Measurements from ENCODE around the gene RAB3D. TPM values are rescaled to one million over a fixed set of nuclear protein-coding genes. Genes with fewer than 3 reads are reported as not detected.
A peak's percentile ranks its signal among the peaks of the same experiment; 100 is the strongest.
"Not testable (repeated sequence)": the region's sequence is repeated elsewhere in the genome, so short reads cannot be mapped to it uniquely, and the experiment has no call there.

The RAB3D gene
- total and polyA plus RNA-seq, 7 experiments from 2014 or later = 1.4 to 38.2 (median 8.0) TPM

DNA sequence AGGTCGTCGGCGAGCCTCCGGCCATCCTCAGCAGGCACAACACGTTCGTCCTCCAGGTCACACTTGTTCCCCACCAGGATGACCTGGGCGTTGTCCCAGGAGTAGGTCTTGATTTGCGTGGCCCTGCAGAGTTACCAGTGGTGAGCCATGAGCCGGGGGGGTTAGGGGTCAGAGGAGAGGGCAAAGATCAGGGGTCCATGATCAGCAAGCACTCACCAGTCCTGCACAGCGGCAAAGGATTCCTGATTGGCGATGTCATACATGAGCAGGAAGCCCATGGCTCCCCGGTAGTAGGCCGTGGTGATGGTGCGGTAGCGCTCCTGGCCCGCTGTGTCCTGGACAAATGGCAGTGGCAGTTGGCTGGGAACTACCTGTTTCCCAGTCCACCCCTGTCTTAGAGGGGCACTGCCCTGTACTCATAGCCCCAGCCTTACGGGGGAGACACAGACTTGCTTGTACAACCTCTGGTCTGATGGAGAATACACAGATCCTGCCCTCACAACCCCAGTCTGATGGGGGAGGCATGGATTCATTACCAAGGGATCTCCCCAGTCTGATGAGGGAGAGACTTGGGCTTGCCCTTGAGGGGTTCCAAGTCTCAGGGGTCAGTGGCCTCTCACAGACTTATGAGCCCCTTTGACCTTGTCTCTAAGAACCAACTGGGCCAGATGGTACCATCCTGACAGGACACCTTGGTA, 3.9 kb downstream of the RAB3D start:
- Mint-ChIP-seq H3K27me3 (no peaks in the 10 kb centered on the region), H3K36me3 (peaks cover 11 to 45% (median 26%) of the 10 kb centered on the region in 5 donors), H3K4me1 (peaks cover 0 to 31% (median 25%) of the 10 kb centered on the region in 7 donors), H3K9me3 (peaks cover 0 to 1% (median 0%) of the 10 kb centered on the region in 11 donors), H3K4me3 (no peak overlapping the region), H3K27ac (peak overlapping the region in 1 of 9 donors; percentile 75)
- no peak overlapping the region for H3K27ac ChIP-seq (ENCODE audit: low read depth, low read length)
- H3K4me3 ChIP-seq (ENCODE audit: low read length) = no peak overlapping the region
- no peaks in the 10 kb centered on the region for H3K27me3 ChIP-seq (ENCODE audit: control insufficient read depth in 2 of 2, insufficient read depth in 2 of 2, low read length in 2 of 2)
- intact Hi-C loops (cut with micrococcal nuclease) = no loop called here
- no peaks in the 10 kb centered on the region for H3K9me3 ChIP-seq (ENCODE audit: control insufficient read depth in 2 of 3, low read length in 3 of 3)
- ATAC-seq = no peak
- CTCF ChIA-PET = no interaction called here
- H3K4me1 ChIP-seq (ENCODE audit: control insufficient read depth in 2 of 2, insufficient read depth in 2 of 2, low read length in 2 of 2) = peaks cover 5 to 28% of the 10 kb centered on the region in 2 donors
- POLR2A ChIA-PET = interaction anchor here (0.6 to 0.7 kb wide), 2 partner anchors 11 to 36 kb away, joined by 3 read pairs; partner anchors contain the start of gene CCDC159
- DNase-seq = no peak
- H3K36me3 ChIP-seq (ENCODE audit: control insufficient read depth in 2 of 3, insufficient read depth in 3 of 3, low read length in 3 of 3) = peaks cover 0 to 27% (median 6%) of the 10 kb centered on the region in 3 experiments

DNA sequence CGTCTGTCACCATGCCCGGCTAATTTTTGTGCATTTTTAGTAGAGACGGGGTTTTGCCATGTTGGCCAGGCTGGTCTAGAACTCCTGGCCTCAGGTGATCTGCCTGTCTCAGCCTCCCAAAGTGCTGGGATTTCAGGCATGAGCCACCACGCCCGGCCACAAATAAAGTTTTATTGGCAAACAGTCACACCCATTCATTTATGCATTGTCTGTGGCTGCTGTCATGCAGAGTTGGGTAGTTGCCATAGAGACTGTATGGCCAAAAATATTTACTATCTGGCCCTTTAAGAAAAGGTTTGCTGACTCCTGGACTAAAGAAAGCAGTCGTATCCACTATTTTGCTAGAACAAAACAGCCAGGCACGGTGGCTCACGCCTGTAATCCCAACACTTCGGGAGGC, 5.6 kb downstream of the RAB3D start:
- H3K27ac ChIP-seq (ENCODE audit: low read depth, low read length); H3K9me3 ChIP-seq (ENCODE audit: control insufficient read depth in 2 of 3, low read length in 3 of 3); H3K4me3 Mint-ChIP-seq; H3K27me3 Mint-ChIP-seq; ATAC-seq; H3K27me3 ChIP-seq (ENCODE audit: control insufficient read depth in 2 of 2, insufficient read depth in 2 of 2, low read length in 2 of 2); H3K9me3 Mint-ChIP-seq; H3K4me3 ChIP-seq (ENCODE audit: low read length); H3K27ac Mint-ChIP-seq; POLR2A ChIA-PET; CTCF ChIA-PET; DNase-seq; intact Hi-C loops (cut with micrococcal nuclease): not testable (repeated sequence)
- peaks cover 0 to 21% (median 6%) of the 10 kb centered on the region in 3 experiments for H3K36me3 ChIP-seq (ENCODE audit: control insufficient read depth in 2 of 3, insufficient read depth in 3 of 3, low read length in 3 of 3)
- H3K4me1 ChIP-seq (ENCODE audit: control insufficient read depth in 2 of 2, insufficient read depth in 2 of 2, low read length in 2 of 2) = peaks cover 0 to 16% of the 10 kb centered on the region in 2 donors
- Mint-ChIP-seq H3K36me3 (peaks cover 11 to 52% (median 29%) of the 10 kb centered on the region in 5 donors), H3K4me1 (peaks cover 0 to 21% (median 16%) of the 10 kb centered on the region in 7 donors)

DNA sequence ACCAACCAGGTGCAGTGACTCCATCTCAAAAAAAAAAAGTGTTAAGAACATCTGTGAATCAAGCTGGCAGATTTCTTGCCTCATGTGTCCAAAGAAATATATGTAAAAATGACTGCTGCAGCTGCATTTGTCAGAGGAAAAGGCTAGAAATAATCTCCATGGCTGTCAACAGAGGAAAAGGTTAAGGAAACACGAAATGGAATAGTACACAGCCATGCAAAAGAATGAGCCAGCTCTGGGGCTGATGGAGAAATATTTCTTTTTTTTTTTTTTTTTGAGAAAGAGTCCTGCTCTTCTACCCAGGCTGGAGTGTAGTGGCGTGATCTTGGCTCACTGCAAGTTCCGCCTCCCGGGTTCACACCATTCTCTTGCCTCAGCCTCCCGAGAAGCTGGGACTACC, 6.6 kb downstream of the RAB3D start:
- peaks cover 0 to 1% (median 0%) of the 10 kb centered on the region in 11 donors for H3K9me3 Mint-ChIP-seq
- peaks cover 0 to 11% (median 9%) of the 10 kb centered on the region in 7 donors for H3K4me1 Mint-ChIP-seq
- ATAC-seq = no peak
- CTCF ChIA-PET = no interaction called here
- H3K4me3 Mint-ChIP-seq = no peak overlapping the region
- Histone ChIP-seq H3K27me3 (ENCODE audit: control insufficient read depth in 2 of 2, insufficient read depth in 2 of 2, low read length in 2 of 2) (no peaks in the 10 kb centered on the region), H3K4me1 (ENCODE audit: control insufficient read depth in 2 of 2, insufficient read depth in 2 of 2, low read length in 2 of 2) (peaks cover 0 to 7% of the 10 kb centered on the region in 2 donors), H3K36me3 (ENCODE audit: control insufficient read depth in 2 of 3, insufficient read depth in 3 of 3, low read length in 3 of 3) (peaks cover 0 to 21% (median 6%) of the 10 kb centered on the region in 3 experiments), H3K27ac (ENCODE audit: low read depth, low read length) (no peak overlapping the region), H3K4me3 (ENCODE audit: low read length) (no peak overlapping the region), H3K9me3 (ENCODE audit: control insufficient read depth in 2 of 3, low read length in 3 of 3) (no peaks in the 10 kb centered on the region)
- H3K36me3 Mint-ChIP-seq = peaks cover 11 to 52% (median 29%) of the 10 kb centered on the region in 5 donors
- POLR2A ChIA-PET = no interaction called here
- H3K27ac Mint-ChIP-seq = no peak overlapping the region
- intact Hi-C loops (cut with micrococcal nuclease) = no loop called here
- H3K27me3 Mint-ChIP-seq = no peaks in the 10 kb centered on the region
- DNase-seq = no peak

DNA sequence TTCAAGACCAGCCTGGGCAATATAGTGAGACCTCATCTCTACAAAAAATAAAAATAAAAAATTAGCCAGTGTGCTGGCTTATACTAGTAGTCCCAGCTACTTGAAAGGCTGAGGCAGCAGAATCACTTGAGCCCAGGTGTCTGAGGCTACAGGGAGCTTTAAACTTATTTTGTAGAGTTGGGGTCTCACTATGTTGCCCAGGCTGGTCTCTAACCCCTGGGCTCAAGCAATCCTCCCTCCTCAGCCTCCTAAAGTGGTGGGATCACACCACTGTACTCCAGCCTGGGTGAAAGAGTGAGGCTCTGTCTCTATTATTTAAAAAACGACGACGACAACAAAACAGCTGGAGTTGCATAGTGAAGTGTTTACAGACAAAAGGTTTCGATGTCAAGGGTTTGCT, 8.0 kb downstream of the RAB3D start:
- Histone ChIP-seq H3K4me1 (ENCODE audit: control insufficient read depth in 2 of 2, insufficient read depth in 2 of 2, low read length in 2 of 2) (no peaks in the 10 kb centered on the region), H3K36me3 (ENCODE audit: control insufficient read depth in 2 of 3, insufficient read depth in 3 of 3, low read length in 3 of 3) (peaks cover 0 to 21% (median 6%) of the 10 kb centered on the region in 3 experiments), H3K27me3 (ENCODE audit: control insufficient read depth in 2 of 2, insufficient read depth in 2 of 2, low read length in 2 of 2) (no peaks in the 10 kb centered on the region), H3K27ac (ENCODE audit: low read depth, low read length) (no peak overlapping the region), H3K9me3 (ENCODE audit: control insufficient read depth in 2 of 3, low read length in 3 of 3) (no peaks in the 10 kb centered on the region), H3K4me3 (ENCODE audit: low read length) (no peak overlapping the region)
- no peak for ATAC-seq
- Mint-ChIP-seq H3K4me3 (no peak overlapping the region), H3K36me3 (peaks cover 11 to 52% (median 29%) of the 10 kb centered on the region in 5 donors), H3K4me1 (no peaks in the 10 kb centered on the region), H3K27me3 (no peaks in the 10 kb centered on the region), H3K9me3 (no peaks in the 10 kb centered on the region), H3K27ac (no peak overlapping the region)
- intact Hi-C loops (cut with micrococcal nuclease) = no loop called here
- CTCF ChIA-PET = no interaction called here
- no peak for DNase-seq
- POLR2A ChIA-PET = no interaction called here

DNA sequence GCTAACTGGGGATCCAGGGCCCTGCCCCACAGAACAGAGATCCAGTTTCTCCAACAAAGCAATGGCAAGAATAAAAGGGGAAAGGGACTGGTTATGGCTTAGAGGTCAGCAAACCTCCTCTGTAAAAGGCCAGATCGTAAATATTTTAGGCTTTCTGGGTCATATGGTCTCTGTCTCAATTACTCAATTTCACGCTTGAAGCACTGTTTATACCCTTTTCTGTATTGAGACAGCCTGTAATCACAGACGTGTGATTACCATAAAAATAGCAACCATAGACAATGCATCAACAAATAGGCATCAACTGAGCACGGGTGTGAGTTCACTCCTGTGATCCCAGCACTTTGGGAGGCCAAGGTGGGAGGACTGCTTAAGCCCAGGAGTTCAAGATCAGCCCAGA, 9.3 kb downstream of the RAB3D start:
- Histone ChIP-seq H3K27ac (ENCODE audit: low read depth, low read length) (no peak overlapping the region), H3K27me3 (ENCODE audit: control insufficient read depth in 2 of 2, insufficient read depth in 2 of 2, low read length in 2 of 2) (no peaks in the 10 kb centered on the region), H3K36me3 (ENCODE audit: control insufficient read depth in 2 of 3, insufficient read depth in 3 of 3, low read length in 3 of 3) (peaks cover 0 to 14% (median 3%) of the 10 kb centered on the region in 3 experiments), H3K4me3 (ENCODE audit: low read length) (no peak overlapping the region), H3K4me1 (ENCODE audit: control insufficient read depth in 2 of 2, insufficient read depth in 2 of 2, low read length in 2 of 2) (no peaks in the 10 kb centered on the region), H3K9me3 (ENCODE audit: control insufficient read depth in 2 of 3, low read length in 3 of 3) (no peaks in the 10 kb centered on the region)
- DNase-seq (no peak), ATAC-seq (no peak)
- H3K36me3 Mint-ChIP-seq = peaks cover 5 to 38% (median 17%) of the 10 kb centered on the region in 5 donors
- intact Hi-C loops (cut with micrococcal nuclease) = no loop called here
- peak overlapping the region in 1 of 9 donors; percentile 17 for H3K27ac Mint-ChIP-seq
- ChIA-PET CTCF (no interaction called here), POLR2A (no interaction called here)
- no peaks in the 10 kb centered on the region for H3K4me1 Mint-ChIP-seq
- no peak overlapping the region for H3K4me3 Mint-ChIP-seq
- H3K9me3 Mint-ChIP-seq = no peaks in the 10 kb centered on the region
- H3K27me3 Mint-ChIP-seq = no peaks in the 10 kb centered on the region

DNA sequence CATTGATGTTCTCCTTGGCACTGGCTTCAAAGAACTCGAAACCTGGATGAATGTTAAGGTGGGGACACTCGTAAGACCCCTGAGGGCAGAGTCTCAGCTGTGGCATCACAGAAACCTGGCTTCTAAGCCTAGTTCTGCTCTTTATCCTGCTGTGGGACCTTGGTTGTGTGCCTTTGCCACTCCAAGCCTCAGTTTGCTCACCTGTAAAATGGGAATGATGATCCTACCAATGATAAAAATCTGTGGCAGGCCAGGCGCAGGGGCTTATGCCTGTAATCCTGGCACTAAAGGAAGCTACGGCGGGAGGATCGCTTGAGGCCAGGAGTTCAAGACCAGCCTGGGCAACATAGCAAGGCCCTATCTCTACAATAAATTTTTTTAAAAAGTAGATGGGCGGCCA, 13.9 kb downstream of the RAB3D start:
- no peaks in the 10 kb centered on the region for H3K27me3 ChIP-seq (ENCODE audit: control insufficient read depth in 2 of 2, insufficient read depth in 2 of 2, low read length in 2 of 2)

More for the DNA sequence above, 13.9 kb downstream of the RAB3D start:
- H3K4me1 ChIP-seq (ENCODE audit: control insufficient read depth in 2 of 2, insufficient read depth in 2 of 2, low read length in 2 of 2) = peaks cover 0 to 12% of the 10 kb centered on the region in 2 donors
- peaks cover 0 to 3% (median 0%) of the 10 kb centered on the region in 3 experiments for H3K36me3 ChIP-seq (ENCODE audit: control insufficient read depth in 2 of 3, insufficient read depth in 3 of 3, low read length in 3 of 3)
- H3K36me3 Mint-ChIP-seq = peaks cover 0 to 16% (median 11%) of the 10 kb centered on the region in 5 donors
- no peak for ATAC-seq
- no peak overlapping the region for H3K27ac ChIP-seq (ENCODE audit: low read depth, low read length)
- H3K4me3 Mint-ChIP-seq = no peak overlapping the region
- POLR2A ChIA-PET = interaction anchor here (0.6 to 1.6 kb wide), 2 partner anchors 56 to 1237 kb away, joined by 3 to 4 read pairs; no protein-coding TSS in a partner anchor
- peaks cover 12 to 32% (median 17%) of the 10 kb centered on the region in 7 donors for H3K4me1 Mint-ChIP-seq
- peak overlapping the region in 1 of 9 donors; percentile 43 for H3K27ac Mint-ChIP-seq
- H3K9me3 ChIP-seq (ENCODE audit: control insufficient read depth in 2 of 3, low read length in 3 of 3) = no peaks in the 10 kb centered on the region
- no peak overlapping the region for H3K4me3 ChIP-seq (ENCODE audit: low read length)
- no peaks in the 10 kb centered on the region for H3K9me3 Mint-ChIP-seq
- CTCF ChIA-PET = interaction anchor here (0.7 kb wide), 1 partner anchor 42 kb away, joined by 3 read pairs; no protein-coding TSS in a partner anchor
- peaks cover 0 to 2% (median 0%) of the 10 kb centered on the region in 5 donors for H3K27me3 Mint-ChIP-seq
- DNase-seq = no peak
- intact Hi-C loops (cut with micrococcal nuclease) = no loop called here

All from naive thymus-derived CD4-positive, alpha-beta T cell (primary cell).